CD4-positive, alpha-beta T cell (primary cell): ENCODE data around the gene DUS1L. TPM values are rescaled to one million over a fixed set of nuclear protein-coding genes. Genes with fewer than 3 reads are reported as not detected.
A peak's percentile ranks its signal among the peaks of the same experiment; 100 is the strongest.

ENCODE experiments used
- ATAC-seq: fragments of 200-7000 bp; cut with Tn5 transposase; one replicate; pipeline ENCODE4 v1.10.0; 2022; ENCODE audit warnings: mild to moderate bottlenecking; ENCODE audit not compliant: poor library complexity
- CTCF ChIA-PET: fragments of 350-600 bp; sonication (Branson Sonifier 250); formaldehyde crosslinking; loops from one replicate; lab custom pipeline; 2021; ENCODE audit warnings: antibody characterized with exemption, inconsistent platforms; lab: Charles Lee
- POLR2A ChIA-PET: fragments of 350-600 bp; sonication (Branson Sonifier 250); formaldehyde crosslinking; loops from one replicate; lab custom pipeline; 2021; ENCODE audit warnings: antibody characterized with exemption, inconsistent platforms; lab: Charles Lee
- DNase-seq, 14 experiments: peaks; one replicate each; pipeline ENCODE4 v3.0.0-alpha.2; 2013 to 2020; ENCODE audit warnings: mixed read lengths in 2 of 14
- H3K27ac ChIP-seq, 2 donors: one replicate each; pipeline versions ENCODE4 v1.5.1 to v1.7.0; 2013; ENCODE audit warnings: low read length in 2 of 2, low read depth in 1 of 2, mild to moderate bottlenecking in 1 of 2
- H3K27me3 ChIP-seq, 2 experiments: 1 replicate in 1 of 2; 2 replicates in 1 of 2; pipeline versions ENCODE4 v1.6.1 to v1.7.0; 2013; ENCODE audit warnings: low read length in 2 of 2, control low read depth in 1 of 2, mild to moderate bottlenecking in 1 of 2, moderate library complexity in 1 of 2; ENCODE audit not compliant: insufficient read depth in 2 of 2, control insufficient read depth in 1 of 2
- H3K36me3 ChIP-seq: one replicate; pipeline ENCODE4 v1.6.1; 2013; ENCODE audit warnings: low read length, control low read depth; ENCODE audit not compliant: insufficient read depth
- H3K4me1 ChIP-seq: one replicate; pipeline ENCODE4 v1.6.1; 2013; ENCODE audit warnings: low read length, control low read depth; ENCODE audit not compliant: insufficient read depth
- H3K4me3 ChIP-seq: one replicate; pipeline ENCODE4 v1.5.1; 2013; ENCODE audit warnings: mild to moderate bottlenecking, low read length, moderate library complexity
- H3K9me3 ChIP-seq, 2 experiments: 1 replicate in 1 of 2; 2 replicates in 1 of 2; pipeline versions ENCODE4 v1.6.1 to v1.7.0; 2013; ENCODE audit warnings: low read length in 2 of 2, mild to moderate bottlenecking in 2 of 2, control low read depth in 1 of 2, moderate library complexity in 1 of 2; ENCODE audit not compliant: control insufficient read depth in 1 of 2, insufficient read depth in 1 of 2
- H3K27ac Mint-ChIP-seq: one replicate; pipeline ENCODE4 v1.8.0; 2020; ENCODE audit warnings: mixed read lengths
- H3K27me3 Mint-ChIP-seq: one replicate; pipeline ENCODE4 v1.8.0; 2021; ENCODE audit warnings: mixed read lengths
- H3K36me3 Mint-ChIP-seq: one replicate; pipeline ENCODE4 v1.8.0; 2021; ENCODE audit warnings: low read depth, mixed read lengths
- H3K4me1 Mint-ChIP-seq: one replicate; pipeline ENCODE4 v1.8.0; 2021; ENCODE audit warnings: low read depth, mixed read lengths
- H3K4me3 Mint-ChIP-seq: one replicate; pipeline ENCODE4 v1.8.0; 2020; ENCODE audit warnings: mild to moderate bottlenecking, mixed read lengths
- H3K9me3 Mint-ChIP-seq: one replicate; pipeline ENCODE4 v1.8.0; 2020; ENCODE audit warnings: mixed read lengths
- CTCF ChIP-seq: fragments of 200-600 bp; IDR thresholded peaks from one replicate; pipeline ENCODE4 v1.8.0; 2022; ENCODE audit warnings: antibody characterized with exemption, mild to moderate bottlenecking
- intact Hi-C, 2 experiments: fragments of 100-400 bp; cut with DNase I in 1 of 2; cut with micrococcal nuclease in 1 of 2; formaldehyde crosslinking; loops; one replicate each; pipeline versions ENCODE4 v1.15.1 to v1.9.0; 2023 to 2025; cut with DNase I, micrococcal nuclease
- total RNA-seq, 174 experiments: library from RNA in 2 of 174; stranded (reverse) in 2 of 174; gene quantifications; one replicate each; pipeline ENCODE4 v1.2.3 and lab custom pipeline; 2021 to 2026

Gene DUS1L
- total RNA-seq, 2 experiments from 2014 or later, result 160 to 163 TPM

GRCh38 chr17:82104797-82105416 lies 39.3 kb upstream of the DUS1L start:
- Mint-ChIP-seq H3K4me3 (peak overlapping the region; percentile 50), H3K9me3 (no peaks in the 10 kb centered on the region), H3K36me3 (peaks cover 12% of the 10 kb centered on the region), H3K27ac (peak overlapping the region; percentile 95), H3K4me1 (peaks cover 22% of the 10 kb centered on the region), H3K27me3 (no peaks in the 10 kb centered on the region)
- DNase-seq, result no peak
- ATAC-seq, result no peak
- peaks cover 43% of the 10 kb centered on the region for H3K4me1 ChIP-seq
- no peak overlapping the region for H3K4me3 ChIP-seq
- CTCF ChIA-PET, result interaction anchor here (3.5 kb wide), 1 partner anchor 22 kb away, joined by 12 read pairs; no protein-coding TSS in a partner anchor
- intact Hi-C loops, result loop anchor here in 1 of 2 experiments (5.0 kb wide), 1 partner anchor 47 kb away; no protein-coding TSS in a partner anchor
- POLR2A ChIA-PET, result interaction anchor here (1.7 to 2.4 kb wide), 3 partner anchors 15 to 74 kb away, joined by 5 to 10 read pairs (median 8); partner anchors contain the start of gene RAC3
- no peaks in the 10 kb centered on the region for H3K27me3 ChIP-seq
- no peaks in the 10 kb centered on the region for H3K9me3 ChIP-seq
- no peak overlapping the region for H3K27ac ChIP-seq
- H3K36me3 ChIP-seq, result peaks cover 5% of the 10 kb centered on the region
- no peak for TF ChIP-seq CTCF

- H3K4me3 Mint-ChIP-seq, result peak overlapping the region; percentile 38
Observed at GRCh38 chr17:82103553-82104451, 38.2 kb upstream of the DUS1L start.

More at GRCh38 chr17:82103553-82104451, 38.2 kb upstream of the DUS1L start:
- Histone ChIP-seq H3K27me3 (no peaks in the 10 kb centered on the region), H3K4me3 (no peak overlapping the region), H3K4me1 (peaks cover 54% of the 10 kb centered on the region), H3K27ac (no peak overlapping the region), H3K36me3 (peaks cover 5% of the 10 kb centered on the region), H3K9me3 (no peaks in the 10 kb centered on the region)
- TF ChIP-seq CTCF, result no peak
- intact Hi-C loops, result no loop called here
- Mint-ChIP-seq H3K27ac (peak overlapping the region; percentile 61), H3K27me3 (no peaks in the 10 kb centered on the region), H3K36me3 (peaks cover 11% of the 10 kb centered on the region), H3K4me1 (peaks cover 20% of the 10 kb centered on the region), H3K9me3 (no peaks in the 10 kb centered on the region)
- DNase-seq, result no peak
- CTCF ChIA-PET, result no interaction called here
- POLR2A ChIA-PET, result interaction anchor here (1.7 kb wide), 1 partner anchor 23 kb away, joined by 5 read pairs; no protein-coding TSS in a partner anchor
- no peak for ATAC-seq
